ENCODE results near the gene GPAT3.
"Not testable (repeated sequence)": the region's sequence is repeated elsewhere in the genome, so short reads cannot be mapped to it uniquely, and the experiment has no call there.

- not testable (repeated sequence) for TF ChIP-seq CTCF, EZH2 (IDR thresholded peaks at IDR 0.05)
Measured at GRCh38 chr4:83576237-83576636, 40.3 kb downstream of the GPAT3 start.
